SH-SY5Y (cell line): ENCODE measurements around the gene FHAD1.

Source experiments
- GATA2 ChIP-seq: IDR thresholded peaks from 2 replicates; pipeline ENCODE4 v1.6.1; 2011; ENCODE audit warnings: mild to moderate bottlenecking, low read depth, low read length
- GATA3 ChIP-seq: IDR thresholded peaks from 2 replicates; pipeline ENCODE4 v1.6.1; 2011; ENCODE audit warnings: low read depth, mild to moderate bottlenecking, low read length, moderate library complexity

FHAD1 gene

GRCh38 chr1:15312626-15313411 is 65.8 kb downstream of the FHAD1 start:
- TF ChIP-seq GATA2 (no peak), GATA3 (no peak)

- TF ChIP-seq GATA2 (no peak), GATA3 (no peak)
These were observed 67.6 kb downstream of the FHAD1 start for GRCh38 chr1:15314328-15315281.

- TF ChIP-seq GATA3 (no peak), GATA2 (no peak)
These were observed 68.8 kb downstream of the FHAD1 start for GRCh38 chr1:15315815-15316214.

DNA sequence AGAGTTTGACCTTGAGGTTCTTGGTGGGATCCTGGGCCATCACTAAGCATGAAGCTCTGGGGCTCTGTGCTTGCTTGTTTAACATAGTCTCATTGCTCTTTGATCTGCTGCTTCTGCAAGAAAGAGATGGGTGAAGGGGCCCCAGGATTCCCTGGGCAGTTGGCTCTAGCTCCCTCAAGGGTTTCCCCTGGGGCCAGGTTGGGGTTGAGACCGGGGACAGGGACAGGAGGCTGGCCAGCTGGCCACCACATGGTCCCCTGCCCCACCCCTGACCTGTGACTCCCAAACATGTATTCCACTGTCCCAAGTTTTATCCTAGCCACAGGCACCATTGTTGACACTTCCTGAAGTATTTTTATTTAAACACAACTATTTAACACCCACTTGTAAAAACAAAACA is 69.5 kb downstream of the FHAD1 start:
- TF ChIP-seq GATA2 (no peak), GATA3 (no peak)

DNA sequence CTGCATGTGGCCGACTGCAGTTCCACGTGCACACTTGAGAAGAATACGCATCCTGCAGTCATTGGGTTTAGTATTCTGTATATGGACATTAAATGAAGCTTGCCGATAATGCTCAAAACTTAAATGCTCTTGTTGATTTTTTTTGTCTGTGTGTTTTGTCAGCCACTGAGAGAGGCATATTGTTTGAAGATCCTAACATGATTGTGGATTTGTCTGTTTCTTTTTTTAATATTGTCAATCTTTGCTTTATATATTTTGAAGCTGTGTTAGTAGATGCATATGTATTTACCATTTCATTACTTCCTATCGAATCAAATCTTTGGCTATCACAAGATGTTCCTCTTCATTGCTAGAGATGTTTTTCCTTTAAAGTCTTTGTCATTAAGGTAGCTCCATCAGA is 73.2 kb downstream of the FHAD1 start:
- no peak for TF ChIP-seq GATA3
- no peak for TF ChIP-seq GATA2

GRCh38 chr1:15321601-15322000 is 74.6 kb downstream of the FHAD1 start:
- TF ChIP-seq GATA3 (no peak), GATA2 (no peak)

GRCh38 chr1:15322648-15323350 is 75.8 kb downstream of the FHAD1 start:
- TF ChIP-seq GATA3 (no peak), GATA2 (no peak)

- no peak for TF ChIP-seq GATA3
- TF ChIP-seq GATA2 = no peak
These were observed 76.4 kb downstream of the FHAD1 start for GRCh38 chr1:15323351-15323988.

- no peak for TF ChIP-seq GATA2
- no peak for TF ChIP-seq GATA3
These were observed 77.2 kb downstream of the FHAD1 start for GRCh38 chr1:15323989-15324868.

DNA sequence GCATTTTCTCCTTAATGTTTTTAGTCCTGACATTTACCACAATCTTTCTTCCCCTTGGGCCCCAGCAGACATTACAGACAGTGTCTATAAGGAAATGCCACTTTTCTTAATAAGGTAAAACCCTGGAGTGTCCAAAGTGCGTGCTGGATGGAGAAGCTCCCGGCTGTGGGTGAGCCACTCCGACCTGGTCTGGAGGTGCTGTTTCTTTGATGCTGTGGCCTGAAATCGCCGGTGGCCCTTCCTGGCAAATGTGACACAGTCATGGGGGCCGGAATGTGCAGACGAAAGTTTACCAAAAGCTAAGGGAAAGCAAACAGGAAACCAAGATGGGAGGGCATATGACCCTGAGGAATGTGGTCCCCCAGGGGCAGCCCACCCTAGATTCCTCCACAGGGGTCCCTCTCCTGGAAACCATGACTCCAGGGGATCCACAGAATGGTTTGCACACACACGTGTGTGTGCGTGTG is 77.9 kb downstream of the FHAD1 start:
- no peak for TF ChIP-seq GATA3
- no peak for TF ChIP-seq GATA2

- TF ChIP-seq GATA3 (no peak), GATA2 (no peak)
These were observed 78.5 kb downstream of the FHAD1 start for GRCh38 chr1:15325375-15326085.
